Sciatic nerve (tissue), 2 donors: ENCODE data around the gene CEP20. TPM values are rescaled to one million over a fixed set of nuclear protein-coding genes. Genes with fewer than 3 reads are reported as not detected.

ENCODE experiments used
- ATAC-seq: fragments of 200-7000 bp; cut with Tn5 transposase; one replicate; pipeline ENCODE4 v1.9.1; 2020; ENCODE audit warnings: mild to moderate bottlenecking, moderate library complexity
- DNase-seq: peaks from one replicate; pipeline ENCODE4 v3.0.0-alpha.2; 2020; ENCODE audit warnings: low spot score
- intact Hi-C: fragments of 100-400 bp; cut with DNase I; formaldehyde crosslinking; loops from one replicate; pipeline ENCODE4 v1.14.2; 2022
- total RNA-seq: library from RNA; stranded (reverse); fragmentation: NEBNext Ultra II Directional; extraction: Animal tissue kit (Norgen Biotek cat#: 25700); gene quantifications from one replicate; pipeline ENCODE4 v1.2.1, GENCODE V29; 2021
- donor health status: DM: no; HTN: no; CAD: no.
- donor health status: DM: no; HTN: no; CAD: no.

Gene CEP20
- total RNA-seq, 1 donor from 2014 or later, result 37.6 TPM

GRCh38 chr16:15900357-15900756, 12.0 kb upstream of the CEP20 start:
- intact Hi-C loops, result no loop called here
- DNase-seq (no peak), ATAC-seq (no peak)

GRCh38 chr16:15899538-15900100, 11.2 kb upstream of the CEP20 start:
- ATAC-seq (no peak), DNase-seq (no peak)

GRCh38 chr16:15898654-15899053, 10.3 kb upstream of the CEP20 start:
- intact Hi-C loops, result no loop called here
- DNase-seq, result no peak
- ATAC-seq, result no peak

More at GRCh38 chr16:15899538-15900100, 11.2 kb upstream of the CEP20 start:
- intact Hi-C loops, result no loop called here

GRCh38 chr16:15897834-15898254, 9.4 kb upstream of the CEP20 start:
- DNase-seq, result no peak
- ATAC-seq, result no peak
- intact Hi-C loops, result no loop called here

GRCh38 chr16:15897121-15897780, 8.8 kb upstream of the CEP20 start:
- intact Hi-C loops, result no loop called here
- ATAC-seq, result no peak

GRCh38 chr16:15894571-15895374, 6.4 kb upstream of the CEP20 start:
- DNase-seq (no peak), ATAC-seq (no peak)
- intact Hi-C loops, result no loop called here

More at GRCh38 chr16:15897121-15897780, 8.8 kb upstream of the CEP20 start:
- no peak for DNase-seq

GRCh38 chr16:15891508-15891907, 3.1 kb upstream of the CEP20 start:
- DNase-seq (no peak), ATAC-seq (no peak)
- intact Hi-C loops, result no loop called here

GRCh38 chr16:15887283-15887682, 1.1 kb downstream of the CEP20 start:
- DNase-seq (no peak), ATAC-seq (no peak)
- intact Hi-C loops, result no loop called here

GRCh38 chr16:15886078-15886477, 2.3 kb downstream of the CEP20 start:
- DNase-seq (no peak), ATAC-seq (no peak)
- intact Hi-C loops, result no loop called here

- no peak for ATAC-seq
- intact Hi-C loops, result no loop called here
- DNase-seq, result no peak
These were observed 2.8 kb downstream of the CEP20 start for GRCh38 chr16:15885560-15886001.

GRCh38 chr16:15882563-15882962, 5.8 kb downstream of the CEP20 start:
- ATAC-seq, result no peak
- no peak for DNase-seq
- intact Hi-C loops, result no loop called here

GRCh38 chr16:15881794-15882379, 6.5 kb downstream of the CEP20 start:
- DNase-seq, result no peak
- no peak for ATAC-seq
- intact Hi-C loops, result no loop called here

- intact Hi-C loops, result no loop called here
- no peak for DNase-seq
- ATAC-seq, result no peak
These were observed 7.7 kb downstream of the CEP20 start for GRCh38 chr16:15880434-15881308.

- ATAC-seq, result peak; percentile 75
- DNase-seq, result no peak
- intact Hi-C loops, result loop anchor here (10.0 kb wide), 1 partner anchor 245 kb away; no protein-coding TSS in a partner anchor
These were observed 9.1 kb downstream of the CEP20 start for GRCh38 chr16:15879255-15879811.

- intact Hi-C loops, result loop anchor here (10.0 kb wide), 1 partner anchor 248 kb away; no protein-coding TSS in a partner anchor
- DNase-seq, result no peak
- no peak for ATAC-seq
These were observed 11.9 kb downstream of the CEP20 start for GRCh38 chr16:15876503-15876902.

GRCh38 chr16:15874745-15875314, 13.6 kb downstream of the CEP20 start:
- ATAC-seq (peak; percentile 87), DNase-seq (peak; percentile 71)
- intact Hi-C loops, result loop anchor here (10.0 kb wide), 1 partner anchor 250 kb away; no protein-coding TSS in a partner anchor

GRCh38 chr16:15873737-15874136, 14.7 kb downstream of the CEP20 start:
- DNase-seq (no peak), ATAC-seq (no peak)
- intact Hi-C loops, result loop anchor here (10.0 kb wide), 1 partner anchor 251 kb away; no protein-coding TSS in a partner anchor

GRCh38 chr16:15873301-15873700, 15.1 kb downstream of the CEP20 start:
- intact Hi-C loops, result loop anchor here (10.0 kb wide), 1 partner anchor 252 kb away; no protein-coding TSS in a partner anchor
- DNase-seq (no peak), ATAC-seq (no peak)
